NOMO-1 treated with dmso at 0.1 percent for 144 hours (cell line): ENCODE results near the gene SMAD3.
"Not testable (repeated sequence)": the region's sequence is repeated elsewhere in the genome, so short reads cannot be mapped to it uniquely, and the experiment has no call there.

Experiments
- DNase-seq: peaks from one replicate; lab custom pipeline; 2025; ENCODE audit not compliant: unreplicated experiment; lab: John Stamatoyannopoulos, UW

Gene SMAD3

DNA sequence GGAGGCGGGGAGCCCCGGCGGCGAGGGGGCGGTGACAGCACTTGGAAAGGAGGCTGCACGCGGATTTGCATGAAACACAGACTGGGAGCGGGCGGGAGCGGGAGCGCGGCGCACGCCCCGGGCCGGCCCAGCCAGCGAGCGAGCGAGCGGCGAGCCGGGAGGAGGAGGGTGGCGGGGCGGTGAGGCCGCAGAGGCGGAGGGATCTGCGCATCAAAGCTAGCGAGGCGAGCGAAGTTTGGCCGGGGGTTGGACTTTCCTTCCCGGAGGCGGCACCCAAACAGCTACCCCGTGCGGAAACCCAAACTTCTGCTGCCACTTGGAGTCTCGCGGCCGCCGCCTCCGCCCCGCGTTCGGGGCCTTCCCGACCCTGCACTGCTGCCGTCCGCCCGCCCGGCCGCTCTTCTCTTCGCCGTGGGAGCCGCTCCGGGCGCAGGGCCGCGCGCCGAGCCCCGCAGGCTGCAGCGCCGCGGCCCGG is at the start of gene SMAD3:
Gene SMAD3 (plus strand): TSS at position 72 of the 475 bp plus-strand sequence. CDS start 553 bp downstream, outside the sequence.
- DNase-seq, result peak; percentile 90

DNA sequence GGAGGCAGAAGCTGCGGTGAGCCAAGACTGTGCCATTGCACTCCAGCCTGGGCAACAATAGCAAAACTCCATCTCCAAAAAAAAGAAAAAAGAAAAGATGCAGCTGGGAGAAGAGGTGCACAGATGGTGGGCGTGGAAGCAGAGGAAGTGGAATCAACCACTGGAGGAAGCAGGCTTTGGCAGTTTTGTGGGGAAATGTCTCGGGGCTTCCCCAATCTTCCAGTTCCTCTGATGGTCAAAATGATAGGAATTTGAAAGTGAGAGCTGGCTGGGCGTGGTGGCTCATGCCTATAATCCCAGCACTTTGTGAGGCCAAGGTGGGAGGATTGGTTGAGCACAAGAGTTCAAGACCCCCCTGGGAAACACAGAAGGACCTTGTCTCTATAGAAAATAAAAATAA is 48.1 kb upstream of the SMAD3 start:
- DNase-seq, result no peak

DNA sequence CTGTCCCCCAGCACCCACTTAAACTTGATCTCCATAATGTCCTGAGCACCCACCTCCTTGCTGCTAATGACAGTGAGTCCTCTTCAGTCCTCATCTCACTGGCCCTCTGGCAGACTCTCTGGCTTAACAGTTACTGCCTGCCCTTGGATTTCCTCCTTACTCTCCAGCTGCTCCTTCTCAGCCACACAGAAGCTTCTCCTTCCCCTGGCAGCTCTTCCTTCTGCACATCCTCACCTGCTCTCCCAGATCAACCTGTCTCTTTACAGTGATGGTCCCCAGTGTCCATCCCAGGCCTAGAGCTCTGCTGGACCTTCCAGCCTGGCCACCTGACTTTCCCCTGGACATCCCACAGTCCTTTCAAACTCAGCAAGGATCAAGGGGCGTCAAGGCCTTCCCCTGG is 47.4 kb upstream of the SMAD3 start:
- no peak for DNase-seq

DNA sequence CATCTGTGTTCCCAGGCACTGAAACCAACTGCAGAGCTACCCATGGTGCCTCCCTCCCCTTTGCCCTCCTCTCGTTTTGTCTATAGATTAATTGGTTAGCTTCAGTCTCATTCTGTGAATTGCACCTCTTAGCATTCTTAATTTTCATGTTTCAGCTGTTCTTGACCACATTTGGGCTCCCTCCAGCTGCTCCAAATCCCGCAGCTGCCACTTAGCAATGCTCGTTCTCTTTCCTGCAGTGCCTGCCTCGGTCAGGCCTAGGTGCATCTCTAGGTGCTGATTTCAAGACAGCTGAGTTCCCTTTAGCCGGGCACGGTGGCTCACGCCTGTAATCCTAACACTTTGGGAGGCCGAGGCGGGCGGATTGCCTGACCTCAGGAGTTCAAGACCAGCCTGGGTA is 47.0 kb upstream of the SMAD3 start:
- no peak for DNase-seq

DNA sequence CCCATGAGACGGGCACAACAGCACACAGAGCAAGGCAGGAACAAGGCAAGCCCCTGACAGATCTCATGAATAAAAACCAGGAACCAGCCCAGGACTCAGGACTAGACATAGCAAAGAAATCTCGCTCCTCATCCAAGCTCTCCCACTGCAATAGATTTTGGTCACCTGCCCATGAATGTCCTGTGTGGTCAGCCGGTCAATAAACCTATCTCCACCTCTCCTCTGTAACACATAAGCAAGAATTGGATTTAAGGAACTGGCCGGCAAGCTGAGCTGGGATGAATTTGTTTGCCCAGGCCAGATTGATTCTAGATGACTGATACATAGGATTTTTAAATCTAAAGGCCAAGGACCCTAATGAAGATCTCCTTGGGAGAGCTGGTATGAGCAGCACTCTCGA is 46.3 kb upstream of the SMAD3 start:
- no peak for DNase-seq

DNA sequence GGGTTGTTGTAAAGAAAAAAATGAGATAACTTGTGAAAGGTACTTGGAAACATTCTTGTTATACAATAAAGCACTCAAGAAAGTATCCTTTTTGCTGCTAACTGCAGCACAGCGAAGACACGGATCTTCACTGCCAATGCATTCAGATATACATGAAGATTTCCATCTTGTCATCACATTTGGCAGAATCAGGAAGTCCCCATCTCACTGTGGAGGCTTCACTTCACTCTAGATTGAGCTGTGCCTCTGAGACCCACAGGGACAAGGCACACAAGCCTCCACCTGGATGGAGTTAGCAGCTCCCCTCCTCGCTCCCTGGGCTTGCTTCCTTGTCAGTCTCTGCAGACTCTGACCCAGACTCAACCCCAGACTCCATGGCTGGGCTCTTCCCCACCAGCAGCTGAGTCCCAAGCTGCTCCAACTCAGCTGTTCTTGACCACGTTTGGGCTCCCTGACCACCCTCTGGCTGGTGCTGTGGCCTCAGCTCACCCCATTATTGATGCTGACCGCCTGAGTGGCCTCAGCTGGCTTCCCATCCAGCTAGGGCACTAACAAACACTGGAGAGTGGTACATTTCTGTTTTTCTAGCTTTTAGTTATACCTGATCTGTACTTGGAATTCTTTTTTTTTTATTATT is 45.4 kb upstream of the SMAD3 start:
- DNase-seq, result no peak

DNA sequence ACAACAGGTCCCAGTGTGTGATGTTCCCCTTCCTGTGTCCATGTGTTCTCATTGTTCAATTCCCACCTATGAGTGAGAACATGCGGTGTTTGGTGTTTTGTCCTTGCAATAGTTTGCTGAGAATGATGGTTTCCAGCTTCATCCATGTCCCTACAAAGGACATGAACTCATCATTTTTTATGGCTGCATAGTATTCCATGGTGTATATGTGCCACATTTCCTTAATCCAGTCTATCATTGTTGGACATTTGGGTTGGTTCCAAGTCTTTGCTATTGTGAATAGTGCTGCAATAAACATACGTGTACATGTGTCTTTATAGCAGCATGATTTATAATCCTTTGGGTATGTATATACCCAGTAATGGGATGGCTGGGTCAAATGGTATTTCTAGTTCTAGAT is 44.7 kb upstream of the SMAD3 start:
- DNase-seq, result not testable (repeated sequence)

DNA sequence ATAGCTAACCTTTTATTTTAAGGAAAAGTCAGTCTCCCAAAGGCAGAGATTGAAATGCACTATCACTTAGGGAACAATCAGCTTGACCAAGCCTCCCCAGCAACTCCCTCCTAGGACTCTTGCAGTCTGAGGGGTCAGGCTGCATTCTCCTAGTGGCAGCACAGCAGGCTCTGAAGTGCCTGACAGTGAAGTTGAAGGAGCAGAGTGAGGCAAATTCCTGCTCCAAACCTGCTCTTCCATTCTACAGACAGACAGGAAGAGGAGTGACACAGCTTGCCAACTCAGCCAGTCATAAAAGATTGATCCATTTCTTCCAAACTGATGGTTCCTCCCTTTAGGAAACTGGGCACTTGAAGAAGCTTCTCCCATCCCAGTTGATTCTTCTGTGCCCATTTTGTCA is 43.9 kb upstream of the SMAD3 start:
- no peak for DNase-seq

DNA sequence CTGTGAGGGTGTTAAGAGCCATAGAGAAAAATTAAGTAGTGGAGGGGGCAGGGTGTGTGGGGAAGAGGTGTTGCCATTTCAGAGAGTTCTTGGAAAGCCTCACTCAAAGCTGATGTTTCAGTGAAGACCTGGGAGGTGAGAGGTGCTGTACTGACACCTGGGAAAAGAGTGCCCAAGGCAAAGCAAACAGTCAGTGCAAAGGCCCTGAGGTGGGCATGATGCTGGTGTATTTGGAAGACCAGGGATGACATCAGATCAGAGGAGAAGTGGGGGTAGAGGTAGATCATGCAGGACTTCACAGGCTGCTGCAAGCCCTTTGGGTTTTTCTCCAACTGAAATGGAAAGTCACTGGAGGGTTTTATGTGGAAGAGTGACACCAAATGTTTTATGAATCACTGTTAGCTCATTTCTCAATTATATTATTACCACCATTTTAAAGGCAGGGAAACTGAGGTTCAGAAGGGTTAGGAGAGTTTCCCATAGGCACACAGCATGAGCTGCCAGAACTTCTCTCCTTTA is 42.8 kb upstream of the SMAD3 start:
- DNase-seq, result no peak

DNA sequence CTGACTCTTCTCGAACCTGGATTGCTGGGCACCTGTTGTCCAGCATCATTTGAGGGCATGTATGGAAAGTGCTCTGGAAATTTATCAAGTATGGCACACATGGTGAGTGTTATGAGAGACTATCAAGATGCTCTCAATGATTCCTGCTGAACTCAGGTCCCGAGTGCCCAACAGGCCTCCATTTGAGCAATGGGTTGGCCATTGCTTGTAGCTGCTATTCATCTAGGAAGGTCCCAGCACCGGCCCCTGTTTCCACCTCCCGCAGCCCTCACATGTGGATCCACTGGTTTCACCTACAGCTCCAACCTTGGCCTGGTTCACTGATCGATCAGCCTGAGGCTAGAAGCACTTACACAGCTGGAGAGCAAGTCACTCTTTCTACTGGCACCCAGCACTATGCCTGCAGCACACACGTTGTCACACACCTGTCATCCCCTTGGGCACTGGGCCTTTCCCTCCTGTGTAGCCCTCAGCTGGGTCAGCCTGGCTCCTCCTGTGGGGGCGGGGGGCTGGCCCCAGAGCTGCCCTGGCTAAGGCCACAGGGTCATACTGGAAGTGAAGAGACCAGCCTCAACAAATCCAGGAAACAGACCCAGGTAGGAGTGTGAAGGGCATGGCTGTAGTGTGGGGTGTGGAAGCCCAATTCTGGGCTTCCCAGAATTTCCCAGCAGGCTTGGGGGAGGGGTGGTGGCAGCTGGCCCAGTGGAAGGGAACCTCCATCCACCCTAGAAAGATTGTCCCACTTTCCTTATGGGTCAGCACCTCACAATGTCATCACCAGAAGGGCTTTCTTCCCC is 41.7 kb upstream of the SMAD3 start:
- no peak for DNase-seq

DNA sequence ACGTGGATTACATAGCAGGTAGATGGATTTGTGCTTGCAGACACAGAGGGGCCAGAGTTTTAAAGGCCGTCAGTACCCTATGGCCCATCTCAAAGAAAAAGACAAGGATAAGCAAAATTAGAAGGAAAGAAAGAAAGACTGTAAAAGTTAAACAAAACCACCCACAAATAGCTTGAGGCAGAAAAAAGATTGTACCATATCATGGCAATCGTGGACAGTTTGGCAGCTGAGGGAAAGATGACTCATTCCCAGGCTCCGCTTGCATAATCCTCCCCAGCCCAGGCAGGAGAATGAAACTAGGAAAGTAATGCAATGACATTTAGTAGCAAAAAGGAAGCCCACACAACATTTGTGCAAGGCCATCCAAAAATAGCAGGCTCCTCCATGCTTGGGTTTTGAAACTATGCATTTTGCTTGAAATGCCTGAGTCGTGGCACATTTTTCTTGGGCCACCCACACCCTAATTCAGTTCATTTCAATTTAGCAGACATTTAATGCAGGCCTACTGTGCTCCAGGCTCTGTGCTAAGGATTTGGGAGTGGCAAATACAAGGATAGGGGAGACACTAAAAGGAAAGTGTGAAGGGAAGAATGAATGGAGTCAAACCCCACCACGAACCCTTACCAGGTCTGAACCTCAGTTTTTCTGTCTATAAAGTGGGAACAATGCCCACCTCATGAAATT is 40.9 kb upstream of the SMAD3 start:
- DNase-seq, result peak; percentile 93

DNA sequence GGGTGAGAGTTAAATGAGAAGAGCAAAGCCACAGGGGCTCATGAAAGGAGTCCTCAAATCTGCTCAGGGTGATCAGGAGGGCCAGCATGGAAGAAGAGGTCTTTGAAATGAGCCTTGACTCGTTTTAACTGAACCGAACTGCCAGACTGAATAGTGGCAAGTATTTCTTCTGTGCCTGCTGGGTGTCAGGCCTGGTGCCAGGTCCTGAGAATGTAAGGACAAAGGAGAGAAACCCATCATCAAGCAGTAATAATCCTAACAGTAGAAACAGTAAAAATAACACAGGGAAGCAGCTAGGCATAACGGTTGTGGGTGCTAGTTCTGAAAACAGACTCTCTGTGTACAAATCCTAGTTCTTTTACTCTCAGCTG is 40.4 kb upstream of the SMAD3 start:
- no peak for DNase-seq

DNA sequence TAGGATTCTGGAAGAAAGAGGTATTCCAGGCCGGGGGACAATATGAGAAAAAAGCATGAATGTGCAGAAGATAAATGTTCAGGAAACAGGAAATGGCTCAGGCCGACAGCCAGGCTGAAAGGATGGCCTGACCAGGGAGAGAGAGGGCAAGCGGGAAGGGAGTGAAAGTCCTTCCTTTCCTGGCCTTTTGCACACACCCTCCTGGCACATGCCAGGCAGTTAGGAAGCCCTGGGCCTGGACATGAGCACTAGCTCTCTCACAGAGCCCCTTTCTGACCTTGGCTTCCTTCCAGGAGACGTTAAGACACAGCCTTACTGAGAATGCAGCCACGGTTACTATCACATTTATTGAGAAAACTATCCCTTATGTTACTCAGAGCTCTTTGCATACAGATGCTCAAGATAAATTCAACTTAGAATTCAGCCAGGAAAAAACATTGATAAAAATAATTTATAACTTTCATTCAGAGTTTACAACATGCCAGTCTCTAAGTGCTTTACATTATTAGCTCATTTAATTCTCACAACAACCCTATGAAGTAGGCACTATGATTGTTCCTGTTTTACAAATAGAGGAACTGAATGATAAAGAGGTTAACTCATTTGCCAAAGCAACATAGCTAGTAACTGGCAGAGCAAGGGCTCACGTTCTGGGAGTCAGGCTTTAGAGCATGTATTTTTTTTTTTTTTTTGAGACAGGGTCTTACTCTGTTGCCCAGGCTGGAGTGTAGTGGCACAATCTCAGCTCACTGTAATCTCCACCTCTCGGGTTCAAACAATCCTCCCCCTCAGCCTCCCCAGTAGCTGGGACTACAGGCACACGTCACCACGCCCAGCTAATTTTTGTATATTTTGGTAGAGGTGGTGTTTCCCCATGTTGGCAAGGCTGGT is 39.4 kb upstream of the SMAD3 start:
- DNase-seq, result peak; percentile 15

DNA sequence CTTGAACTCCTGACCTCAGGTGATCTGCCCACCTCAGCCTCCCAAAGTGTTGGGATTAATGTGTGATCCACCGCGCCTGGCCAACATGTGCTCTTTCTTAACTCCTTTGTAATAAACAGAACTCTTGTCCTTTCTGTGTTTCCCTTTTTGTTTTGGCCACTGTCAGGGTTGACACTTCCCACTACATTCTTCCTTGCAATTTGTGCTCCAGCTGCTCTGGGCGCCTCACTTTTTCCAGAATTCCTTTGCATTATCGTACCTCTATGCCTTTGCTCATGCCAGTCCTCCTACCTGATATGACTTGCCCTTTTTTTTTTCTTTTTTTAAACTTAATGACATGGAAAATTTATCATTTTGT is 38.8 kb upstream of the SMAD3 start:
- no peak for DNase-seq

DNA sequence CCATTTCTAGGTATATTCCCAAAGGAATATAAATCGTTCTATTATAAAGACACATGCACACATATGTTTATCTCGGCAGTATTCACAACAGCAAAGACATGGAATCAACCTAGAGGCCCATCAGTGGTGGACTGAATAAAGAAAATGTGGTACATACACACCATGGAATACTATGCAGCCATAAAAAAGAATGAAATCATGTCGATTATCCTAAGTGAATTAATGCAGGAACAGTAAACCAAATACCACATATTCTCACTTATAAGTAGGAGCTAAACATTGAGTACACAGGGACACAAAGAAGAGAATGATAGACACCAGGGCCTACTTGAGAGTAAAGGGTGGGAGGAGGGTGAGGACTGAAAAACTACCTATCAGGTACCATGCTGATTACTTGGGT is 37.0 kb upstream of the SMAD3 start:
- DNase-seq, result not testable (repeated sequence)

DNA sequence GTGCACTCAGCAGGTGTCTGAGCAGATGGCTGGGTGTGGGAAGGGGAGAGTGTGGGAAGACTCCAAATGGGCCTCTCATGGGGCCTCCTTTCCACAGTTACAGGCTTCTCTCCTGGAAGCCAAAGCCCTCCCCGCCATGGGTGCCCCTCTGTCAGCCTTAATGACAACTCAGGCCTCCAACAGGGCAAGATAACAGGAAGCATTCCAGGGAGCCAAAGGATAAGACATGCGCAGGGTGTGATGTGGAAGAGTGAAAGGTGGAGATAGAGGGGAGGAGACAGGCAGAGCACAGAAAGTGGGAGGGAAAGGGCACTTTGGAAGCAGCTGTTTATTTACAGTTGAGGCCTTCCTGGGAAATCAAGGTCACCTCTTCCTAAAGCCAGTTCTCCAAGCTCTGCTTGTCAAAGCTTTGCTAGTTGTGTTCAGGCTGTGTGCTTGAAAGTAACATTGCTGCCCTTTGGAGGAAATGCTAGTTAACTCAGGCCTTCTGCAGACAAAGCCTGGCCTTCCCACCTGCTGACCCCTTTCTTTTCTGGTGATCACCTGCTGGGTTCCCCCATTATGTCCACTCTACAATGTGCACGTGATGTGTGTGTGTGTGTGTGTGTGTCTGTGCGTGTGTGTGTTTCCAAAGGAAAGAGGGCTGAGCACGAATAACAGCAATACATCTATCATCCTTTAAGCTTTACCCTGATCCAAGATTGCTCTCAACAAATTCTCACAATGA is 35.2 kb upstream of the SMAD3 start:
- no peak for DNase-seq

DNA sequence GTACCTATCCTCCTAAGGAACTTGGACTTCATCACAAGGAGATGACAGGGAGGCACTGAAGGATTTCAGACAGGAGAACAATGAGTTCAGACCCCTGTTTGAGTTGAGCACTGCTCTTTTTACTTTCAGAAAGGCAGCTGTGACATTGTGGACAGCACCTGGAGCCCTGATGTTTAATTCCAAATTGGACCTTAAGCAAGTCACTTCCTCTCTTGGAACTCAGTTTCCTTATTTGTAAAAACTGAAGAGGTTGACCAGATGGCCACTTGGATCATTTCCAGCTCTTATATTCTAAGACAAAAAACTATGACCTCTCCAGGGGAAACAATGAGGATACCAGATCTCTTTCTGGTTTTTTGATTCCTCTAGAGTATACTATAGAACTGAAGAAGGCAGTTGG is 34.1 kb upstream of the SMAD3 start:
- no peak for DNase-seq

DNA sequence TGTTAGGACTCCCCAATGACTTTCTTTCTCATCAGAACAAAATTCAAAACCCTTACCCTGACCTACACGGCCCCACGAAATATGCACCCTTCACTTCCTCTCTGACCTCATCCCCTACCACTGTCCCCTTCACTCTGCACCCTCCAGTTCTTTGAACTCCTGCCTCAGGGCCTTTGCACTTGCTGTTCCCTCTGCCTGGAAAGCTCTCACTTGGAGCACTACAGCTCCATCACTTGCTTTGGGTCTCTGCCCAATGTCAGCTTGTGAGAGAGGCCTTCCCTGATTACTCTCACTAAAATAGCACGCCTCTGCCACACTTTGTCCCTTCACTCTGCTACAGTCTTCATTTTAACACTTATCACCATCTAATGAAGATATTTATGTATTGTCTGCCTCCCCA is 32.8 kb upstream of the SMAD3 start:
- no peak for DNase-seq

DNA sequence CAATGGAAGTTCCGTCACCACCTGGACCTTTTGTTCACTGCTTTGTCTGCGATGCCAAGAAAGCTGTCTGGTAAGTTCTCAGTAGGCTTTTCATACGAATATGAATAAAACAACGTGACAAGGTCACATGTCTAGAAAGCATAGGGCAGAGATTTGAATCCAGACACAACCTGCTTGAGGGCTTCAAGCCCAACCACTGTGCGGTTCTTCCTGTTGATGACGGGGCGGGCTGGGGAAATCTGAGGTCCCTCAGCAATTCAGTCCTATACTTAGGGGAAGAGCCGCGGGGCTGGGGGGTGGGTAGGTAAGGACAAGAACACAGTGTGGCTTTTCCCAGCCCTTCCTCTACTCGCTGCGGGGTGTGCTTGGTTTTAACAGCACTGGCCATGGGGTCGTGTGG is 32.4 kb upstream of the SMAD3 start:
- no peak for DNase-seq

DNA sequence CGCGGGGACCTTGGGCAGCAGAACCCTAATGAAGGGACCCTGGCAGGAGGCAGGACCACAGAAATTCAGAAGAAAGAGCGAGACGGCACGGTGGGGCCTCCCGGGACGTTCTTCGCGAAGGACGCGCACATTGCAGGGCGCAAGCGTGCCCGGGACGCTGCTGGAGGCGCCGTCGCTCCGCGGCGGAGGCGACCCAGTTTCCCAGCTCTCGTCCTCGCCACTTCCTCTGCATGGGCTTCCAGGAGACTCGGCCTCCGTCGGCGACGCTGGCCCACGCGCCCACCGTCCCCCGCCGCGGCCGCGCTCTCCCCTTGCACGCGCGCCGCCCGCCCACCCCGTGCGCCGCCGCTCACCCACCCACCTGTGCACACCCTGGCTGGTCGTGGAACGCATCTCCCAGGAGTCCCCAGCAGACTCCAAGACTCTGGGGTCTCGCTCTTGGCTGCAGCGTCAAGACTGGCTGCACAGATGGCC is 31.8 kb upstream of the SMAD3 start:
- no peak for DNase-seq
